GM03348 (cell line): Measurements from ENCODE around the gene FLT3.
"Not testable (repeated sequence)": the region's sequence is repeated elsewhere in the genome, so short reads cannot be mapped to it uniquely, and the experiment has no call there.

ENCODE experiments used
- DNase-seq: peaks from one replicate; pipeline ENCODE4 v3.0.0; 2012; ENCODE audit warnings: low spot score

The FLT3 gene

GRCh38 chr13:27971776-27972477 is 128.4 kb downstream of the FLT3 start:
- no peak for DNase-seq

GRCh38 chr13:27971236-27971645 is 129.1 kb downstream of the FLT3 start:
- DNase-seq: no peak

GRCh38 chr13:27970382-27971235 is 129.8 kb downstream of the FLT3 start:
- no peak for DNase-seq

GRCh38 chr13:27969866-27970229 is 130.5 kb downstream of the FLT3 start:
- DNase-seq: no peak

- no peak for DNase-seq
Observed at GRCh38 chr13:27969082-27969865, 131.1 kb downstream of the FLT3 start, which contains the start of gene CDX2. Gene CDX2 (minus strand): TSS chr13:27969315. CDS start chr13:27969006, 309 bp downstream.

GRCh38 chr13:27968316-27969081 is 131.9 kb downstream of the FLT3 start:
- DNase-seq: no peak

GRCh38 chr13:27967736-27968315 is 132.6 kb downstream of the FLT3 start:
- no peak for DNase-seq

GRCh38 chr13:27967203-27967735 is 133.1 kb downstream of the FLT3 start:
- DNase-seq: no peak

- DNase-seq: no peak
Observed at GRCh38 chr13:27966641-27967202, 133.7 kb downstream of the FLT3 start.

GRCh38 chr13:27965740-27966640 is 134.4 kb downstream of the FLT3 start:
- no peak for DNase-seq

GRCh38 chr13:27965343-27965739 is 135.0 kb downstream of the FLT3 start:
- no peak for DNase-seq

GRCh38 chr13:27964741-27965323 is 135.5 kb downstream of the FLT3 start:
- no peak for DNase-seq

GRCh38 chr13:27964206-27964605 is 136.2 kb downstream of the FLT3 start:
- DNase-seq: not testable (repeated sequence)

GRCh38 chr13:27963491-27963890 is 136.9 kb downstream of the FLT3 start:
- no peak for DNase-seq

GRCh38 chr13:27962982-27963381 is 137.4 kb downstream of the FLT3 start:
- DNase-seq: no peak

GRCh38 chr13:27962128-27962841 is 138.1 kb downstream of the FLT3 start:
- no peak for DNase-seq

GRCh38 chr13:27961227-27962085 is 138.9 kb downstream of the FLT3 start:
- DNase-seq: no peak
